ENCODE measurements around the gene LINC01488.

LINC01488 gene

GRCh38 chr11:69492201-69492991 lies 10.9 kb downstream of the LINC01488 start:
- no peak for DNase-seq (ENCODE audit: low read depth)

GRCh38 chr11:69493931-69494821 lies 12.7 kb downstream of the LINC01488 start:
- DNase-seq (ENCODE audit: low read depth) = no peak

- no peak for DNase-seq (ENCODE audit: low read depth)
These were observed 13.4 kb downstream of the LINC01488 start for GRCh38 chr11:69494851-69495250.

GRCh38 chr11:69495441-69496201 lies 14.2 kb downstream of the LINC01488 start:
- DNase-seq (ENCODE audit: low read depth) = no peak

GRCh38 chr11:69496202-69496557 lies 14.7 kb downstream of the LINC01488 start:
- no peak for DNase-seq (ENCODE audit: low read depth)

GRCh38 chr11:69496631-69497220 lies 15.3 kb downstream of the LINC01488 start:
- DNase-seq (ENCODE audit: low read depth) = no peak

- no peak for DNase-seq (ENCODE audit: low read depth)
These were observed 15.8 kb downstream of the LINC01488 start for GRCh38 chr11:69497221-69497787.

GRCh38 chr11:69498614-69499175 lies 17.2 kb downstream of the LINC01488 start:
- DNase-seq (ENCODE audit: low read depth) = no peak

- no peak for DNase-seq (ENCODE audit: low read depth)
These were observed 17.9 kb downstream of the LINC01488 start for GRCh38 chr11:69499186-69499917.

- no peak for DNase-seq (ENCODE audit: low read depth)
These were observed 18.4 kb downstream of the LINC01488 start for GRCh38 chr11:69499918-69500284.

- no peak for DNase-seq (ENCODE audit: low read depth)
These were observed 19.0 kb downstream of the LINC01488 start for GRCh38 chr11:69500285-69501120.

GRCh38 chr11:69501121-69501489 lies 19.6 kb downstream of the LINC01488 start:
- DNase-seq (ENCODE audit: low read depth) = no peak

- no peak for DNase-seq (ENCODE audit: low read depth)
These were observed 20.7 kb downstream of the LINC01488 start for GRCh38 chr11:69501891-69502860.

GRCh38 chr11:69504127-69504526 lies 22.7 kb downstream of the LINC01488 start:
- DNase-seq (ENCODE audit: low read depth) = no peak

- DNase-seq (ENCODE audit: low read depth) = no peak
These were observed 23.3 kb downstream of the LINC01488 start for GRCh38 chr11:69504576-69505335.

GRCh38 chr11:69508974-69509373 lies 27.5 kb downstream of the LINC01488 start:
- no peak for DNase-seq (ENCODE audit: low read depth)

GRCh38 chr11:69509381-69509780 lies 27.9 kb downstream of the LINC01488 start:
- no peak for DNase-seq (ENCODE audit: low read depth)

- no peak for DNase-seq (ENCODE audit: low read depth)
These were observed 28.5 kb downstream of the LINC01488 start for GRCh38 chr11:69509846-69510390.
